SK-N-MC (cell line): ENCODE results near the gene CCDC92B.

Source experiments
- EZH2 ChIP-seq: fragments of 200-600 bp; sonication (generic); IDR thresholded peaks from one replicate; pipeline ENCODE4 v1.6.1; 2017; ENCODE audit warnings: antibody characterized with exemption
- POLR2AphosphoS5 ChIP-seq: IDR thresholded peaks from 2 replicates; pipeline ENCODE4 v1.6.1; 2012; ENCODE audit warnings: mild to moderate bottlenecking, low read depth, low read length, borderline replicate concordance

DNA sequence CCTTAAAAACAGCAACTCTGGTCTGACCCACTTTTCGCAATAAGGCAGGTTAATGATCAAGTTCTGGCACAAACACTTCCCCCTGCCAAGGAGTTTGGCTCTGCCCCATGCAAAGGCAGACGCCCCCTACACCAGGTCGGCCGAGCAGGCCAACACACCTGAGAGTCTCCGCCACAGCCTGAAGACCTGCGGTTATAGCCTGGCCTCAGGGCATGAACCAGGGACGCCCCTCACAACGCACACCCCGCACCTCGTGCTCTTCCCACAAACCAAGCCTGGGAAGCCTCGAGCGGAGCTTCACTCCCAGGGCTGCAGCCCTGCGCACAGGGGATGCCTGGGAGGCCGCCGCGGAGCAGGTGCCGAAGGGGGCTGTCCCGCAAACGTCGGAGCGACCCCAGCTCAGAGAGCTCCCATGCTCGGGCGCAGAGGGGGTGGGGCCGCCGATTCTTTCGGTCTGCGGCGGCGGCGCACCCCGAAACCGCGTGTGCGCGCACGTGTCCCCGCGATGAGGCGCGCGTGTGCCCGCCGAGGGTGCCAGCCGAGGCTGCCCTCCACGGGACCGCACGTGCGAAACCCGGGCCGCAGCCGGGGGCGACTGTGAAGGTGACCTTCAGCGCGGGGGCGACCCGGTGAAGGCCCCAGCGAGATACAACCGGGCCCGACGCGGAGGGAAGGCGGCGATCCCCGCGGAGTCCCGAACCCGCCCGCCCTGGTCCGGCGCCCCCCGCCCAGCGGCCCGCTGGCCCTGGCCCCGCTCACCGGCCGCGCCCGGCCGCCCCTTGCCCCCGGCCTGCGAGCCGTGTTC lies 38.4 kb downstream of the CCDC92B start:
- TF ChIP-seq POLR2AphosphoS5 = no peak
- no peak for TF ChIP-seq EZH2
